Hematopoietic multipotent progenitor cell treated with erythropoietin and hydrocortisone succinate and interleukin-3 and kit ligand, for 17 days (in vitro differentiated cells): ENCODE results near the gene RAPGEF1.
"Not testable (repeated sequence)": the region's sequence is repeated elsewhere in the genome, so short reads cannot be mapped to it uniquely, and the experiment has no call there.

Experiments
- DNase-seq: peaks from one replicate; pipeline ENCODE4 v3.0.0-alpha.2; 2015; ENCODE audit warnings: low spot score

RAPGEF1 gene

DNA sequence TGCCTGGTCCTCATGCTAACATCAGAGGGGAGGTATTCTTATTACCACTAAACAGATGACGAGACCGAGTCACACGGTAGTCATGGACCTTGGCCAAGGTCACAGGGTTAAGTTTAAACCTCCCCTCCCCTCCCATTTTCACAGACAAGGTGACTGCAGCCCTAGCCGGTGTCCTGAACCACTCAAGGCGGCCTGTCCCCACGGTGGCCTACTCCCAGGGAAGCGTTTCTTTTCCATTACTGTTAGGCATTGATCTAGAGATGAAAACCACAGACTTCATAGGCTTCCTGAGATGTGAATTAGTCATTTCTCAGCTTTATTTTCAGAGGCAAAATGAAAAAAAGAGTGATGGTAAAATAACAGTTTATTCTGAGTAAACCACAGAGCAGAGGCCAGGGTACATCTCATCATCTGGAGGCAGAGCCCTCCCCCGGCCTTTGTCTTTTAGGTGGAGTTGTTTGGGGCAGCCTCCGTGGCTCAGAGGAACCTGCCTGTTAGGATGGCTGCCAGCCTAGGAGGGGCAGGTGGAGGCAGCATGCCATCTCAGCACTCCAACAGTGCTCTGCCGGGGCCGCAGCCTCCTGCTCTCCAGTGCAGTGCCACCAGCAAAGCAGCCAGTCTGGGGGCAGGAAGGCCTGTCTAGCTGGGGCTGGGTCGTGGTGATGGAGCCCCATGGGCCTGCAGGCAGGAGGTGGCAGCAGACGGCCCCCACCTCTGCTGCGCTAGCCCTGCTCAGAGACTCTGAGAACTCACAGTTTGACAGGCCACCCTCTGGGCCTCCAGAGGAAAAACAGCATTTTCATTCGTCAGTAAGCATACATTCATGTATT is 71.2 kb downstream of the RAPGEF1 start:
- no peak for DNase-seq

DNA sequence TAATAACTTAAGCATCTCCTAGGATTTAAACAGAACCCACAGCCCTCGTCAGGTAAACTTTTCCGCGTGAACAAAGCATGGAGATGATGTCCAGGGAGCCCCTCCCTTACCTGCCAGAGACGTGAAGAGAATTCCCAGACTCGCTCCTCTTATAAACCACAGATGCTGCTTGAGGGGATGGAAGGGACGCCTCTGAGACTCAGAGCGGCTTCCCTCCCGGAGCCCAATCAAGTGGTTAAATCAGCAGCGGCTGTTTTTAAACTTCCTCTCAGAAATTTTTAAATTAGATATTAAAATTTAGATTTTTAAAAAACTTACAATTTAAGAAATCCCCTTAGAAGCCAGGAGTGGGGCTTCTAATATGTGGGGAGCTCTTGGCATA is 71.8 kb downstream of the RAPGEF1 start:
- no peak for DNase-seq

DNA sequence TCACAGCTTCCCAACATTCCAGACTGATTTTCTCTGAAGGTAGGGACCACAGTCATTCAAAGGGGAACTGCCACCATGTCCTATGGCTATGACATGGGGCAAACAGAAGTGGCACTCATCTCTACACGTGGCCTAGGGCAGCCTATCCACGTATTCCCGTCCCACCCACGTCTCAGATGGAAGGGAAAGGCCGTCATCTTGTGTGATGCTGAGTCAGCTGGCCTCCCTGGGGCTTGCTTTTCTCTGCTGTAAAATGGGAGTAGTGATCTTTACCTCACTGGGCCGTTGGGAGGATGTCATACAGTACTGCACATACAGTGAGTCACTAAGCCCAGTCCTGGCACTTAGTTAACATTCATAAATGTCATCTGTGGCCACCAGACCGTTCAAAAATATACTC is 72.3 kb downstream of the RAPGEF1 start:
- DNase-seq = no peak

DNA sequence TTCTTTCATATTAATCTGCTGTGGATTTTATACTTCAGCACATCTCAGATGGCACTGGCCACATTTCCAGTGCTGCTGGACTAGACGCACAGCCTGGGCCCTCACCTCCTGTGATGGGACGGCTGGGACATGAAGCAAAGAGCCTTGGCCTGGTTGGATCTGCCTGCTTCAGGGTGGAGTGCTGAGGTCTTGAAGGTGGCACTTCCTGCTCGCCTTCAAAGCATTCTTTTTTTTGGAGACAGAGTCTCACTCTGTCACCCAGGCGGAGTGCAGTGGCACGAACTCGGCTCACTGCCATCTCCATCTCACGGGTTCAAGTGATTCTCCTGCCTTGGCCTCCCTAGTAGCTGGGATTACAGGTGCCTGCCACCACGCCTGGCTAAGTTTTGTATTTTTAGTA is 73.1 kb downstream of the RAPGEF1 start:
- DNase-seq = no peak

DNA sequence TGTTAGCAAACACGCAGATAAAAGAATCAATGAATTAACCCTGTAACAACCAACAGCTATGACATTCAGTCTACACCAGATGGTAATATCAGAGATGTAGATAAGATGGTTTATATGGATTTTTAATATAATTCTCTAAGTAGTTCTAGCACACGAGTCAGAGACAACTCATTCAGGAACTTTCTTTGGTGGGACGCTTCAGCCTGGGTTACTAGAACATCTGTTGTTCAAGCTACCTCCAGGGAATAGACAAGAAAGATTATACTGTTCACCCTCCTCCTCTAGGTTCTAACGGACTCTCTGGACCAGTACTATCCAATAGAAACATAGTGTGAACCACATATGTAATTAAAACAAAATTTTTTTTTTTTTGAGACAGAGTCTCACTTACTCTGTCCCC is 73.8 kb downstream of the RAPGEF1 start:
- no peak for DNase-seq

DNA sequence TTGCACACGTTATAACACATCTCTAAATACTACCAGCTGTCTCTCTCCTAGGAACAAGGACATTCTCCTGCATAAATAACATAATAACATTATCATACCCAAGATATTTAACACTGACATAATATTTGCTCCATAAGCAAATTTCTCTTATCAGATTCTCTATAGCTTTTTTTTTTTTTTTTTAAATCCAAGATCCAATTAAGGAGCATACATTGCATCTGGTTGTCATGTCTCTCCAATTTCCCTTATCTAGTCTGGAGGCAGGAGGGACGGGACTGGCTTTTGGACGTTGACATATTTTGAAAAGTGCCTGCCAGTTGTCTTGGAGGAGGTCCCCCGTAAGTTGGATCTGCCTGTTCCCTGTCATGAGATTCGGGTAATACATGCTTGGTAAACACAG is 76.6 kb downstream of the RAPGEF1 start:
- no peak for DNase-seq

DNA sequence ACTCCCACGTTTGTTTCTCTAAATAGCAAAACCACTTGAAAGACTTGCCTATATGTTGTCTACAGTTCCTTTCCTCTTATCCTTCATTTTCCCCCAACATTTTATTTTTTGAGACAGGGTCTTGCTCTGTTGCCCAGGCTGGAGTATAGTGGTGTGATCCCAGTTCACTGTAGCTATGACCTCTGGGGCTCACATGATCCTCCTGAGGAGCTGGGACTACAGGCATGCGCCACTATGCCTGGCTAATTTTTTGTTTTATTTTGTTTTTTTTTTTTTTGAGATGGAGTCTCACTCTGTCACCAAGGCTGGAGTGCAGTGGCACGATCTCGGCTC is 77.6 kb downstream of the RAPGEF1 start:
- DNase-seq = not testable (repeated sequence)

DNA sequence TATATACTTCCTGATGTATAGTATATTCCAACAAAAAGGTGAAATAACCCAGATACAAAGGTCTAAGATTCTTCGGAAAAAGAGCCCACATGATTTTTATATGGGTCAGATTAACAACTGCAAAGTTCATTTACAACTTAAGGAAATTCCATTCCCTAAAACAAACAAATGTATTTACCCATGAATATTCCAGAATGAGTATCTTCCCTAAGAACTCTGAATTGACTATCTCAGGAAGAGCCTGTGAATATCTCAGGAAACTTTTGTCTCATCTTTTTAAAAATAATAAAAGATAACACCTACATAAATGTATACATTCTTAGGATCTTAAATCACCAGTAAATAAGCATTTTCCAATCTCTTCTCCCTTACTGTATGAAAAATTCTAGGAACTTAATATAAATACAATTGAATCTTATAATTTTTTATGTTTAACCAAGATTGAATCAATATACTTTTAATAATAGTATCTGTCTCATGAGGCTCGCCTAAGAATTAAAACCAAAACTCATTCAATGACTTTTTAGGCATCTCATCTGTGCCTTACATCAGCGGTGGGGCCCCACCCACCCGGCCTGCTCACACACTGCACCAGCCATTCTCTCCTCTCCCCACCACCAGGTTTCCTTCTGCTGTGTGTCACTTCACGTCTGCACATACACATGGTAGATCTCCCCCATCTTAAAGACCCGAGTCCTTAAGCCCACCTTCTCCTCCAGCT is 78.1 kb downstream of the RAPGEF1 start:
- DNase-seq = no peak

DNA sequence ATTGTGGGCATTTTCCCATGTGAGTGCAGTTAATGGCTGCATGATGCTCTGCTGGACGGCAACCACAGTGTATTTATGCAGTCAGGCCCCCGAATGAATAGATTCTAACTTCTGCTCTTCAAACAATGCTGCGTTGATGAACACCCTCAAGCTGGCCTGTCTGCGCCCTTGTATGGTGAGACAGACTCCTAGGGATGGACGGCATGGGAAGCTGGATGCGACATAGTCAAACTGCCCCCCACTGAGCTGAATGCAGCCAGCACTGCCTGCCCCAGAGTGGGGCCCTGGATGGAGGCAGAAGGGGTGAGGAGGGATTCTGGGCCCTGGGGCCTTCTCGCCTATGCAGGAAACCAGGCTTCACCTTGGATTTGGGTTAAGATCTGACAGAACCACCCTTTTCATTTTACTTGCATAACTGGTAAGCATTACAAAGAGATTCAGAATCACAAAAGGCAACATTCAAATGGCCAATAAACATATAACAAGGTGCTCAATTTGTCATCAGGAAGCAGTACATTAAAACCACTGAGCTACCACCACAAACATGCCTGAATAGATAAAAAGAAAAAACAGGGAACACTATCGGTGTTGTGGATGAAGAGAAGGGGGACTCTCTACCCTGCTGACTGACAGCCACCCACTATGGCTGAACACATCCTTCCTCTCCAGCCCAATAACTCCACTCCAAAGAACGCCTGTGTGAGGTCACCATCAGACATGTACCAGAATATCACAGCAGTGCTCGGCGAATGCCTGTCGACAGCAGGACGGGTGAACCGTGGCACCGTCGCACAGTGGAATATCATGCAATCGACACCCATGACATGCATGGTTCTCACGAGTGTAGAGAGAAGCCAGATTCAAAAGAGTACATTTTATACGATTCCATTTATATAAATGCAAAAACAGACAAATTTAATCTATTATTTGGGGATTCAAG is 79.1 kb downstream of the RAPGEF1 start:
- DNase-seq = no peak

DNA sequence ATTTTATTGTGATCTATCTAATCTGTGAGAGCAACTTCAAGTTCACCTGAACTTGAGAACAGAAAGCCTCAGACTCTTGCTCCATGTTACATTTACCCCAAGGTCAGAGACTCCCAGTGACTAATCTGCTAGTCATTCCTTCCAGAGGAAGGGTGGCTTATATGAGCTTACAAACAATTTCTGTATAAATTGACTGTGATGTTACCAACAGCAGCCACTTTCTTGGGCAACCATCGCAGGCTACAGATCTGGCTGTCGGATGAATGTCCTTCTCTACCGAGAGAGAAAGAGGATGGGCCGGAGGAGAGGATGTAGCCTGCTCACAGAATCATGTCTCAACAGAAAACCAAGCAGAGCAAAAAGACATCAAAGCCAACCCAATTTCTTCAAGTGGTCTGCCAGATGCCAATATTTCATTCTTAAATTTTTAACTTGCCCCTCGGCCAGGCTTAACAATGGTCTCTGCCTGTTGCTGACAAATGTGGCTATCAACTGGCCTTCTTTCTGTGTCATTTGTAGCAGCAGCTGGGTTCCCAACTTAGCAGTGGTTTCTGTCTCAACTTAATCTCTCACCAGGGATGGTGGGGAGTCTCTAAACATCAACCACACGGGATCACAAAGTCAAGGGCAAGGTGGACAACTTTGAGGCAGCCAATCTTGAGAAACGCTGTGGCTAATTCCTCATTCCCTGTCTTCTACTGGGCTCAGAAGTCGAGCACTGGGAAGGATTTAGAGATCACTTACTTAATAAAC is 81.3 kb downstream of the RAPGEF1 start:
- no peak for DNase-seq

DNA sequence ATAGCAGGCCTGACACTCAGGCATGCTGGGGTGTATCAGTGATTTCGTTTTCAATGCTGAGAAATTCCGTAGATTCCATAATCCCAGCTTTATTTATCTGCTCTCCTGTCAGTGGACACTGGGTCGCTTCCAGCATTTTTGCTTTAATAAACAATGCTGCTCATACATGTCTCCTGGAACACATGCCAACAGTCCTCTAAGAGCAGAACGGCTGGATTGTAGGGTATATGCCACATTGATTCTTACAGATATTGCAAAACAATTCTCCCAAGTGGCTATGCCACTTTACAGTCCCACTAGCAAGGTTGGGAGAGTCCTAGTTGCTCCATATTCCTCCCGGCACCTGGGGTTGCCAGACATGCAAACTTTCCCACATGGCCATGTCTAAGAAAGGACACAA is 81.9 kb downstream of the RAPGEF1 start:
- no peak for DNase-seq

DNA sequence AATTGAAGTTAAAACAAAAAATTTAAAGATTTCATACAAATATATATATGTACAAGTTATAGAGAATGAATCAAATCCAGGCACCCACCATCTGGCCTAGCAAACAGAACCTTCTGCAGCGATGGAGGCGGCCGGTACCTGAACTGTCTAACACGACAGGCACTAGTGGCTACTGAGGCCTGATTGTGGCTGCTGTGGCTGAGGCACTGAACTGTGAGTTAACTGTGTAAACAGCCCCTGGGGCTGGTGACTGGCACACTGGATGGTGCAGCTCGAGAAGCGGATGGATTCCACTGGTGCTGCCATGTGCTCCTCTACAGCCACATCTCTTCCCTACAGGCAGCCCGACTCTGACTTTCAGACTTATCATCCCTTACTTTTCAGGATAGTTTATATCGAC is 82.4 kb downstream of the RAPGEF1 start:
- DNase-seq = no peak

DNA sequence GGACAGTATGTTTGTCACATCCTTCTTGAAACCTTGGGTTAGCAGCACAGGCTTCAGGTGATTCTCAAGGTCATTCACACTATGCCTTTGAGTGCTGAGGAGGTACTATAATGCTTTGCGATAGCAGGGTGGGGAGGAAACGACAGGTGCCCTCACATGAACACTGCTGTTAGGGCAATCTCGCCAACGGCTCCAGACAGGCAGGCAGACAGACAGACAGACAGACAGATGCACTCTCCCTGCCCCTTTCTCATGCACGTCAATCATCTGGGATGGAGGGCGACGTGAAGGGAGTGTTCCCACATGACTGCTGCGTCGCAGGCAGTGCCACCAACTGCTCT is 82.9 kb downstream of the RAPGEF1 start:
- no peak for DNase-seq

DNA sequence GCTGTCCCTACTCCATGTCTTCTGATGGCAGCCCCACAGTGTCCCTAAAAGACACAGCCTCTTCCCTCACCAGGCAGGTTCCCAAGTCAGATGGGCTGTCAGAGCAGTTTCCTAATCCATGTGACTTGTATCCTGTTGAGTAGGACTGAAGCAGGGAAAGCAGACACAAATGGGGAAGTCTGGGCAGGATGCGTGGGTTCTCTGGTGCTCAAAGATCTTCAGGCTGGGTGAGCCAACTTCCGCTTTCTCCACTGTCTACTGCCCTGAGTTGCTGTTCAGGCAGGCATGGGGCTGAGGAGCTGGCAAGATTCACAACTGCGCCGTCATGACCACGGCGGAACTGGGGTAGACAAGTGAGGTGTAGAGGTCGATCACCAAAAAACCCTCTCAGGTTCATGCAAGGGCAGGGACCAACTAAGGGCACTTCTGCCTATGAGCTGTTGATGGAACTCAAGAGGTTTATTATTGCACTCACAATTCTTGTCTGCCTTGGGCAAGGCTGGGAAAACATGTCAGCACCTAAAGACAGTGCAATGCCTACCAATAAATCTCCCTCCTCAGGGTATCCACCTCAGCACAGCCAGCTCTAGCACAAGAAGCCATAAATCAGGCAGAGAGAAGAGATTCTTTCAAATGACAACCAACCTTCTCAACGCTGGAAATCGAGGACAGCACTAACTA is 83.4 kb downstream of the RAPGEF1 start:
- no peak for DNase-seq

DNA sequence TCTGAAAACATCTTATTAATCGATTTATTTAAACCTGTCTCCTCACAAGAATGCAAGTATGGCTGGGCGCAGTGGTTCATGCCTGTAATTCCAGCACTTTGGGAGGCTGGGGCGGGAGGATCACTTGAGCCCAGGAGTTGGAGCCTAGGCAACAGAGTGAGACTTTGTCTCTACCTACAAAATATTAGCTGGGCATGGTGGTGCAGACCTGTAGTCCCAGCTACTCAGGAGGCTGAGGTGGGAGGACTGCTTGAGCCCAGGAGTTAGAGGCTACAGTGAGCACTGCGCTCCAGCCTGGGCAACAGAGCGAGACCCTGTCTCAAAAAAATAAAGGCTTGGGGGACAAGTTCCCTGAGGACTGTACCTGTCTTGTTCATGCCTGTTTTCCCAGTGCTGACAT is 85.5 kb downstream of the RAPGEF1 start:
- not testable (repeated sequence) for DNase-seq

DNA sequence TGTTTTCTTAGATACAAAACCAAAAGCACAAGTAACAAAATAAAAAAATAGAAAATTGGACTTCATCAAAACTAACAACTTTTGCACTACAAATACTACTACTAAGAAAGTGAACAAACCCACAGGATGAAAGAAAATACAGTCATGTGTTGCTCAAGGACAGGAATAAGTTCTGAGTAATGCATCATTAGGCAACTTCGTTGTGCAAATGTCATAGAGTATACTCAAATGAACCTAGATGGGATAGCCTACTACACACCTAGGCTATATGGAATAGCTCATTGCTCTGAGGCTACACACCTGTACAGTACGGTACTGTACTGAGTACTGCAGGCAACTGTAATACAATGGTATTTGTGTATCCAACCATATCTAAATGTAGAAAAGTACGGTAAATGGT is 88.3 kb downstream of the RAPGEF1 start:
- DNase-seq = no peak

DNA sequence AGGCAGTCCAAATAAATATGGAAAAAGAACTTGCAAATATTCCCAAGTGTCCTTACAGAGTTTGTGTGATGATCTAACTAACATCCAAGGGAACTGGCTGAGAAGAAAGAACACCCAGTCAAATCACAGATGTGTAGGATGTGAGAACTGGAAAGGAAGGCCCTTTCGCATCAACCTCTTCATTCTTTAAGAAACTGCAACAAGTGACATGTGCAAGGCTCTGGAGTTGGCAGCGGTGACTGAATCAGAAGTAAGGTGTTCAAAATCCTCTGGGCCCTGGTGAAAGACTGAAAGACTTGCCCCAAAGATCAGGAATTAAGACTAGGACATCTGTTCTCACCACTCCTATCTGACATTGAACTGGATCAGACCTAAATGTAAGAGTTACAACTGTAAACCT is 88.7 kb downstream of the RAPGEF1 start:
- DNase-seq = no peak

DNA sequence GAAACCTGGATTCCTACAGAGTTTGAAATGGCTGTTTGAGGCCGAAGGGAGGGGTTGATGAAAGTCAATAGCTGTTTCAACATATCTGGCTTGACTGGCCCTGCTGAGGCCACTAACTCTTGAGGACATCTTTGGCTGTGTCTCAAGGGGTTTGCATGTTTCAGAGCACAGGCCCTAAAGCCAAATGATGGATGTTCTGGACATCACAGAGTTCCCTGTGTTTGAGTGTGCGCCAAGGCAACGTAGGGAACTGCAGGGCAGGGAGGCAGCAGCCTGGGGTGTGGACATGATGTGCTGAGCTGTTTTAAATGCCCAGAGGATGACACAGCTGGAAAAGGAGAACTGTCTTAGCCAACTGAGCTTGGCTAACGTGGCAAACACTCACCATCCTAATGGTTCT is 89.6 kb downstream of the RAPGEF1 start:
- no peak for DNase-seq

DNA sequence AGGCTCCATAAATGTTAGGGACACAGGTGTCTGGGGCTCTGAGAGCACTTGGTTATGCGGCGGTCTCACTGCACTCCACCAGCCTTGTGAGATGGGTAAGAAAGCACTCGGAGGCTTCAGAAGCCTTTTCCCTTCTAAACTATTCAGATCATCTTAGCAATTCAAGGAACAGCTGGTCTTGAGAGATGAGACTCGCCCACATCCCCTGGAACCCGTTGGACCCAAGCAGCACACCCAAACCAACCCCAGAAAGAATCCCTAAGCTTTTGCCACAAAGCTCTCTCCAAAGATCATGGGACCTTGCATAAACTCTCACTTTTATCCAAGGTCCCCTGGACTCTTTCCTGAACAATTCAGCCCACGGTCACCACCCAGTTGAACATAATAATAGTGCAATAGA is 90.2 kb downstream of the RAPGEF1 start:
- DNase-seq = no peak

DNA sequence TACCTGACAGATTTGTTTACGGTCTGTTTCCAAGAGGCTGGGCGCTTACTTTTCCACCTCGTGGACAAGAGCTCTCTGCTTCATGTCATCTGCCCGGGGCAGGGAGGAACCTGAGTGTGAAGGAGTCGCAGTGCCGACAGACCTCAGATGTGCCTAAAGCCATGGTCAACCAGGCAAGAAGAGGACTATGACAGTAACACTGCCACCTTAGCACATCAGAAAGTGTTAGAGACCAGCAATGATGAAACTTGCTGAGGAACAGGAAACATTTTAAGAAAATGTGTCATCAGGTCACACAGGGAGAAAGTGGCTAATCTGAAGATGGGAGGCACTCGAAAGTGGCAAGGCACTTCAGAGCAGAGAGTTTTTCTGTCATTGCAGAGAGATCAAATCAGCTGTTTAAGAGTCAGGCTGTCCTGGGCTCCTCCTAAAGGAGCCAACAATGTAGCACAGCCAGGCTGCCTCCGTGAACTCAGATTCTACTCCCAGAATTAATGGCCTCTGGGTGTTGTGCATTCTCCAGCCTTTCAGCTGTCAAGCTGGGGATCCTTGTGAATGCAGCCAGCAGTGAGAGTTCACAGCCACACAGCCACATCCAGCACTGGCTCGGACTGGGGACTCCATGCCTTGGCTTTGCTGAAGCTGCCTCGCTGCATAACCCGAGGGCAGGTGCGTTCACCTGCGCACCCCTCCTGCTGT is 94.6 kb downstream of the RAPGEF1 start:
- DNase-seq = no peak

DNA sequence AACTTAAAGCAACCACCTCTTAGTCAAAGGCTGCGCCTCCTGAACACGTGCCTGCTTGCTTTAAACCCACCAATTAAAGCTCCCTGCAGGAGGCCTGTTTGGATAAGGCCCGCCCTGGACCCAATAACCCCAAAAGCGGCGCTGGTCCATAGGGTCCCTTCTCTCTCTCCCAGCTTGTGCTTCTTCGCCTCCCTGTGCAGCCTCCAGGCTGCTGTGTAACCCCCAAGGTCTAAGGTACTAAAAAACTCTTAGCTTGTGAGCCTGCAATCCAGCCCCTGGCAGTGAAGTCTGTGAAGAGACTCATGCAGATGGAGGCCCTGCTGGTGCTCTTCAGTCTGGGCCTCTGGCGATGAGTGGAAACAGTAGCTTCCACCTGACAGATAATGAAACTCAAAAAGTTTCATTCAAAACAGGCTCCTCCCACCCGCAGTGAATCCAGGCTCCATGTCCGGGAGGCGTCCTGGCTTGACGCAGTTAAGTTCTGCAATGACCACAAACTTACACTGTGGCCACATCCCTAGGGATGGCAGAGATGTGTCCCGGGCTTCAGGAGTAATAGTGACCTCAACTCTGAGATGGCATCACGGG is 97.3 kb downstream of the RAPGEF1 start:
- DNase-seq = no peak
